Activated CD4-positive, alpha-beta T cell treated with anti-CD3 and anti-CD28 coated beads, Interleukin-2, amount 50 U/mL, for 4 hours (primary cell): Measurements from ENCODE around the gene EMILIN2.
"Not testable (repeated sequence)": the region's sequence is repeated elsewhere in the genome, so short reads cannot be mapped to it uniquely, and the experiment has no call there.

Experiments used
- DNase-seq, 2 experiments: peaks; one replicate each; pipeline ENCODE4 v3.0.0-alpha.2; 2020

EMILIN2 gene

GRCh38 chr18:2901423-2901985, 54.7 kb downstream of the EMILIN2 start:
- DNase-seq = no peak

DNA sequence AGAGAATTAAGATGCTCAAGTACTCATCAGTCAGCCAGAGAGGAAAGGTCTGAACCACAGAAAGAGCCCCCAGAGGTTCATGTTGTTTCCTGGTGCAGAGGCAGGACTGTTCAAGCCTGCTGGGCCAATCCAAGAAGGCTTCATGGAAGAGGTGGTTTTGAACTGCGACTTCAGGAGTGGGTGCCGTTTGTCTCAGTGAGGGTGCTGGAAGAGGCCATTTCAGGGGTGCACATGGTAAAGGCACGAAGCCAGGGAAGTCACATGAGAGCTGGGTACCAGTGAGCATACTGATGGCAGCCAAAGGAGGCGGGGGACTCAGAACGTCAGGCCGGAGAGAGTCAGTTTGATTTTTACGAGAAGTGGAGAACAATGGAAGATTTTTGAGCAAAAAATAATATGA, 55.5 kb downstream of the EMILIN2 start:
- no peak for DNase-seq

GRCh38 chr18:2903006-2903405, 56.2 kb downstream of the EMILIN2 start:
- DNase-seq = no peak

DNA sequence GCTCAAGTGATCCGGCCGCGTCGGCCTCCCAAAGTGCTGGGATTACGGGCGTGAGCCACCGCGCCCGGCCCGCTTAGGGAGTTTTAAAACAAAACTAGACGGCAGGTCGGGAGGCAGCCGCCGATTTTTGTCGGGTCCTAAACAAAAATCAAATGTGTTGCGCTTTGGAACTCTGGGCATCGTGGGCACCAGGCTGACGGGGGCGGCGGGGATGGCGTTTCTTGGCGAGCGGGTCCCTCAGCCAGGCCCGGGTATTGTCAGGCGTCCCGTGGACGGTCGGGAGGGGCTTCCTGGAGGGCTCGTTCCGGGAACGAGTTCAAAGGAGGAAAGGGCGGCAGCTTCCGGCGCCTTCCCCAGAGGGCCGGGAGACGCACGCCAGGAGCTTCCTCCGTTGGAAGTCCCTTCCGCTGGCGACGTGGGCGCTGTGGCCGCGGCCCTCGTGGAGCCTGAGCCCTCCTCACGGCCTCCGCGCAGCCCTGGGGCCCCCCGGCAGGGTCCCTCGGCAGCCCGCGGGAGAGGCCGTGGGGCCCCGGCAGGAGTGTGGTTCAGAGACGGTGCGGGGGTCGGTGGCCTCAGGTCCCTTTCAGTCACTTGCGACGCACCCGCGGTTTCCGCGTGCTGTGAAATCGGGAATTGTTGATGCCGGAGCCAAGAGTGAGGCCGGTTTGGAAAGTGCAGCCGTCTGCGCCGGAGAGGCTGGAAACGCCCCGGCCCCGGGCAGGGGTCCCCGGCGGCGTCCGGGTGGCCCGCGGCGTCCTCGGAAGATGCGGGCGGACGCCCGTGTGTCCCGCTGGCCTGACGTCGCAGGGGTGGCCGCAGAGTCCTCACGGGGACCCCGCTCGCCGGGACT, 59.3 kb downstream of the EMILIN2 start:
- DNase-seq = no peak

- DNase-seq = peak; percentile 21 to 31
Observed at GRCh38 chr18:2906704-2907549, 60.1 kb downstream of the EMILIN2 start.

- no peak for DNase-seq
Observed at GRCh38 chr18:2907550-2908135, 60.8 kb downstream of the EMILIN2 start.

- DNase-seq = no peak
Observed at GRCh38 chr18:2908166-2908945, 61.5 kb downstream of the EMILIN2 start.

DNA sequence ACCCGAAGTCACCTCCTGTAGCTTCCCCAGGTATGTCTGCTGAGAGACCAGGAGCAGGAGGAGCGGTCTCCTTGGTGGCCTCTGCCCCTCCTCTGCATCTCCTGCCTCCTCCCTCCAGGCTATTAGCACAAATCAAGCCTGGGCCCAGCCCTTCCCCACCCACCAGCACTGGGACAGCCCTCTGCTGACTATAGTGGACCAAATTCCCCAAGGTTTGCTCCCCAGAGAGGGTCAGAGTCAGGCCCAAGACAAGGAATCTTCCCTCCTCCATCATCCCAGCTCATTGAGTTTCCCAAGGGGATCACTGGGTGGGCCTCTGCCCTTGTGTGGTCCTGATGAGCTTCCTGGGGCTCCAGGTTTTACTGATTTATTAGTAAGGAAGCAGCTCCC, 62.1 kb downstream of the EMILIN2 start:
- DNase-seq = no peak

- no peak for DNase-seq
Observed at GRCh38 chr18:2909431-2910140, 62.8 kb downstream of the EMILIN2 start.

- no peak for DNase-seq
Observed at GRCh38 chr18:2910261-2910660, 63.5 kb downstream of the EMILIN2 start.

DNA sequence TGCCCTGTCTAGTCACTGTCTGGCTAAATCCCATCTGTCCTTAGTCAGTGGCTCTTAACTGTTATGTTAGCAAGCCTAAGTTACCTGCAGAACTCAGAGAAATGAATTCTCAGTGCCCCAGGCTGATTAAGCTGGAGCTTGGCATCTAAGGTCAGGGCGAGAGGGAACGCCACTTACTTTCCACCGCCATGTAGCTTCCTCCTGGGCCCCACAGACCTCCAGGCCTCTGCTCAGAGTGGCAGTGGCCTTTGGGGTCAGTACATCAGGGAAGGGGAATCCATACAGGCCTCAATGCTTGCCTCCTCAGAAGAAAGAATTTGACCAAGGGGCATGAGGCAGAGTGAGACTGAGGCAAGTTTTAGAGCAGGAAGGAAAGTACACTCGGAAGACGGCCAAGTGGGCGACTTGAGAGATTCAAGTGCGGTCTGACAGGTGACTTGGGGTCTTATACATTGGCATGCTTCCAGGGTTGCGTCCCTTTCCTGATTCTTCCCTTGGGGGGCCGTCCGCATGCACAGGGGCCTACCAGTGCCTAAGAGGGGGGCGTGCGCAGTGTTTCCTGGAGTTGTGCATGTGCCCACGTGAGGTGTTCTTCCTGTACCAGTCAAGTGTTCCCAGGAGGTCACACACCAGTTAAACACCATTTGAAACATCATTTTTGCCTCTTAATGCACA, 64.1 kb downstream of the EMILIN2 start:
- no peak for DNase-seq

DNA sequence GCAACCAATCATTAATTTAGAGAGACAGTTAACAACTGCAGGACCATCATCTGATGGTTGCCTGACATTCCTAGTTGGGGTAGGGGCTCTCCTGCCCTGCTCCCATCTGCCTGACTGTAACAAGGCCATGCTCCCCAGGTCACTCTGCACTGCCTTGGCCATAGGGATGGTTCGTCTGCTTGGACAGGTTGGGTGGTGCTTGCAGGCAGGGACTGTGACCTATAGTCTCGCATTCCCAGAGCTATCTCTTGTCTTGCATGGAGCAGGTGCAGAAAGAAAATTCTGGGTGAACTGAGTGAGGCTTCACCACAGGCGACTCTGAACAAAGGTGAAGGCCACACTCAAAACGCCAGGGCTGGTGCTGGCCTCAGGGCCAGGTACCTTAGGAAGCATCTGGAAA, 64.7 kb downstream of the EMILIN2 start:
- no peak for DNase-seq

GRCh38 chr18:2912357-2913299, 65.8 kb downstream of the EMILIN2 start:
- no peak for DNase-seq

DNA sequence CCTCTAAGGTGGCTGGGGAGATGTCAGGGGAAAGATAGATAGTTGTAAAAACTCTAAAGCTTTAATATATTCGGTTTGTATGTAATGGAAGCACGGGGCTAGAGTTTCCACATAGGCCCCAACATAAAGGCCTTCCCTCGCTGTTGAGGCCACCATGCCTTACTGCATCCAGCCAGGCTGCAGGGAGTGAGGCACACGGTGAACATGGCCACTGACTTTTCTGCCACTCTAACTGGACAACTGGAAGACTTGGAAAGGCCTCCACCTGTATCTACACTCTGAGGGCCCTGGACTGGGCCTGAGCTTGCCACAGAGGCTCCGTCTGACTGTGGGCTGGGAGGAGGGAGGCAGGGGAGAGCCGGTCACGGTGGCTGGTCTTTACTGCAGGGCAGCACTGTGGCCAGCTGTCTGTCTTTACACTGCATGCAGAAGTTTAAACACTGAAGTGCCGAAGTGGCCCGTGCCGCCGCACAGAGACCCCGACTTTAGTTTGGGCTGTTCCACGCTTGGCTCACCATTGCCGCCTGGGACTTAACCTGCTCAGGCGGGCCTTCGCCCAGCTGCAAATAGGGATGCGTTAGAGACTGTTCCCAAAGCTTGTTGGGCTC, 66.7 kb downstream of the EMILIN2 start:
- DNase-seq = no peak

- no peak for DNase-seq
Observed at GRCh38 chr18:2914185-2914880, 67.5 kb downstream of the EMILIN2 start.

DNA sequence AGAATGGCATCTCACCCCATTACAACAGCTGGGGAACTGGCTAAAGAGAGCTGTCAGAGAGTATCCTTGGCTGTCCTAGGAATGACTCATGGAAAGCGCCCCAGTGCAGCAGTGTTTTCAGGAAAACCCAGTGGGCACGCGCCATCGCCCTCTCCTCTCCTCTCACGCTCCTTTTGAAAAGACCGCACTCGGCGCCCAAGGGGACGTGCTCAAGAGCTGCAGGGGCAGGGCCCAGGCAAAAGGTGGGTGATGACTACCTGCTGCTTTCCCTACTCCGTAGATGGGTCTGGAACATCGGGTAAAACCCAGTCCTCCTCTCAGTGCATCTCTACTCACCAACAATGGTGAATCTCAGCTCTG, 68.1 kb downstream of the EMILIN2 start:
- no peak for DNase-seq

GRCh38 chr18:2915486-2915885, 68.7 kb downstream of the EMILIN2 start:
- not testable (repeated sequence) for DNase-seq

- DNase-seq = no peak
Observed at GRCh38 chr18:2916184-2916583, 69.4 kb downstream of the EMILIN2 start.
